ENCODE measurements around the gene SULT1C2. TPM values are rescaled to one million over a fixed set of nuclear protein-coding genes. Genes with fewer than 3 reads are reported as not detected.

Gene SULT1C2
- total and polyA plus RNA-seq, 2 experiments from 2014 or later = 15.3 to 25.1 TPM

GRCh38 chr2:108305901-108306300 lies 17.2 kb downstream of the SULT1C2 start:
- no peaks in the 10 kb centered on the region for H4K20me1 ChIP-seq (ENCODE audit: insufficient read depth, poor library complexity, severe bottlenecking)
- no peaks in the 10 kb centered on the region for H3K9me3 ChIP-seq (ENCODE audit: low read depth)
- H3K27me3 ChIP-seq = no peaks in the 10 kb centered on the region
- H3K4me1 ChIP-seq (ENCODE audit: insufficient read depth) = no peaks in the 10 kb centered on the region
- no peaks in the 10 kb centered on the region for H3K36me3 ChIP-seq (replicated peaks; ENCODE audit: insufficient read depth, low read depth)
- DNase-seq (ENCODE audit: low spot score) = no peak
- H3K79me2 ChIP-seq = peaks cover 60% of the 10 kb centered on the region
- 100% methylated on average over 2 of the region's 2 CpGs for WGBS (ENCODE audit: low lambda C conversion rate, missing lambda C conversion rate)
- no peaks in the 10 kb centered on the region for H3K9me2 ChIP-seq (replicated peaks; ENCODE audit: insufficient read depth)
- no peak overlapping the region for H3K4me3 ChIP-seq
- no peak overlapping the region for H3K27ac ChIP-seq
- TF ChIP-seq EZH2phosphoT487 (IDR thresholded peaks at IDR 0.05; ENCODE audit: low read depth, severe bottlenecking, unreplicated experiment) (no peak), EZH2 (IDR thresholded peaks at IDR 0.05; ENCODE audit: borderline replicate concordance) (no peak), CTCF (IDR thresholded peaks at IDR 0.05; ENCODE audit: poor library complexity) (no peak)
- H2AFZ ChIP-seq = no peak overlapping the region
- no peak overlapping the region for H3K4me2 ChIP-seq

GRCh38 chr2:108309903-108310302 lies 21.2 kb downstream of the SULT1C2 start:
- TF ChIP-seq EZH2phosphoT487 (IDR thresholded peaks at IDR 0.05; ENCODE audit: low read depth, severe bottlenecking, unreplicated experiment) = no peak
- no peak for TF ChIP-seq EZH2 (IDR thresholded peaks at IDR 0.05; ENCODE audit: borderline replicate concordance)
- no peak for TF ChIP-seq CTCF (IDR thresholded peaks at IDR 0.05; ENCODE audit: poor library complexity)
- DNase-seq (ENCODE audit: low spot score) = no peak
- Histone ChIP-seq H2AFZ (no peak overlapping the region), H3K9me3 (ENCODE audit: low read depth) (no peaks in the 10 kb centered on the region), H3K4me3 (no peak overlapping the region), H3K36me3 (replicated peaks; ENCODE audit: insufficient read depth, low read depth) (no peaks in the 10 kb centered on the region), H3K27me3 (no peaks in the 10 kb centered on the region), H3K79me2 (peaks cover 75% of the 10 kb centered on the region), H3K27ac (no peak overlapping the region), H3K9me2 (replicated peaks; ENCODE audit: insufficient read depth) (no peaks in the 10 kb centered on the region), H3K4me2 (no peak overlapping the region), H4K20me1 (ENCODE audit: insufficient read depth, poor library complexity, severe bottlenecking) (no peaks in the 10 kb centered on the region), H3K4me1 (ENCODE audit: insufficient read depth) (peaks cover 18% of the 10 kb centered on the region)

DNA sequence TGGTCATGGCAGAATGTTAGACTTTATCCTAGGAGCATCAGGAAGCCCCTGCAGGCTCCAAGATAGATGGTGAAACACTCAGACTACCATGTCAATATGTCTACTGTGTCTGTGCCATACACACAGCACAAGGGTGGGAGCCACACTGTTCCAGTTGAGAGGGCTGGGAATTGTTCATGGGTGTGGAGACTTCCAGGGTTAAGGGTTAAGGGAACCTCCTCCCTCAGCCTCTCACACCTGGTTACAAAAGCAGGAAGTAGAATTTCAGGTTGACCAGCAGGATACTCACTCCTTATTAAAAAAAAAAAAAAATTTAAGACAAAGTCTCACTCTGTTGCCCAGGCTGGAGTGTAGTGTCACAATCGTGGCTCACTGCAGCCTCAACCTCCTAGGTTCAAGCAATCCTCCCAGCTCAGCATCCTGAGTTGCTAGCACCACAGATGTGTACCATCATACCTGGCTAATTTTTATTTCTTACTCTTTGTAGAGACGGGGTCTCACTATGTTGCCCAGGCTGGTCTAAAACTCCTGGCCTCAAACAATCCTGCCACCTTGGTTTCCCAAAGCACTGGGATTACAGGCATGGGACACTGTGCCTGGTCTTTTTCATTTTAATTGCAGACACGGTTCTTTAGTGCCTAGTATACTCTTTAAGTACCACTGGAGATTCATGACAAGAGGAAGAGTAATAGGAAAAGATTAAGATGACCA lies 26.0 kb downstream of the SULT1C2 start:
- Histone ChIP-seq H3K9me3 (ENCODE audit: low read depth) (no peaks in the 10 kb centered on the region), H4K20me1 (ENCODE audit: insufficient read depth, poor library complexity, severe bottlenecking) (no peaks in the 10 kb centered on the region), H3K27me3 (no peaks in the 10 kb centered on the region), H3K27ac (peak overlapping the region; percentile 91), H3K36me3 (replicated peaks; ENCODE audit: insufficient read depth, low read depth) (no peaks in the 10 kb centered on the region), H2AFZ (no peak overlapping the region), H3K4me3 (no peak overlapping the region), H3K9me2 (replicated peaks; ENCODE audit: insufficient read depth) (no peaks in the 10 kb centered on the region), H3K4me1 (ENCODE audit: insufficient read depth) (peaks cover 36% of the 10 kb centered on the region), H3K79me2 (peaks cover 31% of the 10 kb centered on the region), H3K4me2 (peak overlapping the region; percentile 69)
- no peak for DNase-seq (ENCODE audit: low spot score)
- WGBS (ENCODE audit: low lambda C conversion rate, missing lambda C conversion rate) = 55% methylated on average over 3 of the region's 3 CpGs
- TF ChIP-seq EZH2 (IDR thresholded peaks at IDR 0.05; ENCODE audit: borderline replicate concordance) = no peak
- no peak for TF ChIP-seq EZH2phosphoT487 (IDR thresholded peaks at IDR 0.05; ENCODE audit: low read depth, severe bottlenecking, unreplicated experiment)
- no peak for TF ChIP-seq CTCF (IDR thresholded peaks at IDR 0.05; ENCODE audit: poor library complexity)

Measured in hepatocyte (in vitro differentiated cells).